RWPE1 (cell line): Measurements from ENCODE around the gene NUDT6.

Source experiments
- CTCF ChIA-PET: fragments of 350-600 bp; sonication (Branson Sonifier 250); formaldehyde crosslinking; extraction: SDS; loops from one replicate; lab custom pipeline; 2021; lab: Yijun Ruan, JAX
- POLR2A ChIA-PET: fragments of 400-600 bp; formaldehyde crosslinking; extraction: SDS; loops from one replicate; lab custom pipeline; 2020; ENCODE audit warnings: antibody characterized with exemption; ENCODE audit not compliant: low non-redundant PET; lab: Yijun Ruan, JAX
- DNase-seq: peaks from one replicate; pipeline ENCODE4 v3.0.0; 2012; ENCODE audit warnings: low spot score
- H3K27ac ChIP-seq: fragments of 450-650 bp; 2 replicates; pipeline ENCODE4 v1.5.1; 2017
- TF ChIP-seq, protein P1 (sequence below): fragments of 450-650 bp; conservative IDR thresholded peaks from 2 replicates; pipeline ENCODE4 v1.5.1; 2017; ENCODE audit warnings: low read depth, mild to moderate bottlenecking

Gene NUDT6

DNA sequence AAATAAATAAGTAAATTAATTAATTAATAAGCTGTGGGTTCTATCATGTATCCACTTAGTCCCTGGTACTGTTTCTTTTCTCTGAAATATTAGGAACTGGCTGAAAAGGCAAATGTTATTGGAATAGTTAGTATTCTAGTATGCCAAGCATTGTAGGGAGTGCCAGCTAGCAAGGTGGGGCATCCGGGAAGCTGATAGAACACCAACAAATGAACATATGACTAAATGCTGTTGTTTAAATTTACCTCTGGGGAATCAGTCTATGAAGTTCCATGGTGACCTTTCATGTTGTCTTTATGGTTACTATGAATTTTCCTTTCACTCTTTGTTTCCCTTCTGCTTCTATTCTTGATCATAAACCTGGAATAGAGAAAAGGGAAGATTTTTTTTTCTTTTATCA is 32.7 kb downstream of the NUDT6 start:
- ChIA-PET CTCF (interaction anchor here (0.7 to 0.8 kb wide), 2 partner anchors 15 to 28 kb away, joined by 3 to 6 read pairs; no protein-coding TSS in a partner anchor), POLR2A (no interaction called here)
- no peak overlapping the region for H3K27ac ChIP-seq
- DNase-seq = peak; percentile 29
- TF ChIP-seq, protein P1, sequence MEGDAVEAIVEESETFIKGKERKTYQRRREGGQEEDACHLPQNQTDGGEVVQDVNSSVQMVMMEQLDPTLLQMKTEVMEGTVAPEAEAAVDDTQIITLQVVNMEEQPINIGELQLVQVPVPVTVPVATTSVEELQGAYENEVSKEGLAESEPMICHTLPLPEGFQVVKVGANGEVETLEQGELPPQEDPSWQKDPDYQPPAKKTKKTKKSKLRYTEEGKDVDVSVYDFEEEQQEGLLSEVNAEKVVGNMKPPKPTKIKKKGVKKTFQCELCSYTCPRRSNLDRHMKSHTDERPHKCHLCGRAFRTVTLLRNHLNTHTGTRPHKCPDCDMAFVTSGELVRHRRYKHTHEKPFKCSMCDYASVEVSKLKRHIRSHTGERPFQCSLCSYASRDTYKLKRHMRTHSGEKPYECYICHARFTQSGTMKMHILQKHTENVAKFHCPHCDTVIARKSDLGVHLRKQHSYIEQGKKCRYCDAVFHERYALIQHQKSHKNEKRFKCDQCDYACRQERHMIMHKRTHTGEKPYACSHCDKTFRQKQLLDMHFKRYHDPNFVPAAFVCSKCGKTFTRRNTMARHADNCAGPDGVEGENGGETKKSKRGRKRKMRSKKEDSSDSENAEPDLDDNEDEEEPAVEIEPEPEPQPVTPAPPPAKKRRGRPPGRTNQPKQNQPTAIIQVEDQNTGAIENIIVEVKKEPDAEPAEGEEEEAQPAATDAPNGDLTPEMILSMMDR = no peak

DNA sequence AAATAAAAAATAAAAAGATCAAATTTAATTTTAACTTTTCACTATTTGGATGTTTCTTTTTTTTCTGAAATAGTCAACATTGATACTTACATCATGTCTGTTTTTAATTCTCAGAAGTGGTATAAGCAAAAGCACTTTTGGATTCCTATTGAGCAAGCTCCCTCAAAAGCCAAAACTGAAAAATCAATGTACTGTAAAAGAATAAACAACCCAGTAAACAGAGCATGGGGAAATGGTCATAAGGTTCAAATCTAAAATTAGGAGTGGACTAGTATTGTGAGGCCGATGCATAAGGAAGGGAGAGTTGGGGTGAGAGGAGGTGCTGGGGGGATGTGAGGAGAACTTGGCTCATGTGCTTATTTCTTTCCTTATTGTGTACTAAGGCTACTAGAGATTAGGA is 37.9 kb downstream of the NUDT6 start:
- H3K27ac ChIP-seq = no peak overlapping the region
- TF ChIP-seq, protein P1 = no peak
- CTCF ChIA-PET = interaction anchor here (0.9 kb wide), 1 partner anchor 777 kb away, joined by 3 read pairs; no protein-coding TSS in a partner anchor
- POLR2A ChIA-PET = no interaction called here
- DNase-seq = no peak

DNA sequence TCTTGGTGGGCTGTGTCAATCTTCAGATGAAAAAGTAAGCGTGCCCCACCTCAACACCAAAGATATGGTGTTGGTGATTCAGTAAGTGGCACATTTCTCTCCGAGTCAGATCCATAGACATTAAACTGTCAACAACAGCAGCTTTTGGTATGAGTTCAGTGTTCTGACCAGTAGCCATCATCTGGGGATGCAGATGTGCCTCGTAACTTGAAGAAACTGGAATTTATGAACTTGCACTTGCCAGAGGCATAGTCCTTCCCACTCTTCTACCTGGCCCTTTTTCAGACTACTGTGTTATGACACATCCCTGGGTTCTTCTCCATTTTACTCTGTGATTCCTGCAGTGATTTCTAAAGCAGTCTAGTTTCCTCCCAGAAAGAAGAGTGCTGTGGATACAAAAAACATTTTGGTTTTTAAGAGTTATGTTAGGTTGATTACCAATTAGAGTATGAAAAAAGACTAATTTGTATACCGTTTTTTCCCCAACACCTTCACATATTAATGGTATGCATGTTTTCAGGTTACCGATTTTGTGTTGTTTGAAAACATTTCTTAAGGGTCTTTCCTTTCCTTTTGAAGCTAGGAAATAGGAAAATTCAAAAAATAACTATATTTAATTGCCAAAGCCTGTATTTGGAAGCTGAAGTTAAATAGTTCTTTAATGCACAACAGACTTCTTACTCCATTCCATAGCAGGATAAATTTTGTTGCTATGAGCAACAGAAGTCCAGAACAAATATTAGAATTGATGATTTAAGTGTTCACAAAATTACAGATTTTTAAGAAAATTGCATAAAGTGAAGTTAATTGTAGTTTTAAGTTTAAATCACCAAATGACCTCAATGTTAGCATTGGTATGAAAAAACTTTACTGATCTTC is 39.3 kb downstream of the NUDT6 start:
- CTCF ChIA-PET = no interaction called here
- DNase-seq = no peak
- H3K27ac ChIP-seq = no peak overlapping the region
- POLR2A ChIA-PET = no interaction called here
- TF ChIP-seq, protein P1 = no peak

DNA sequence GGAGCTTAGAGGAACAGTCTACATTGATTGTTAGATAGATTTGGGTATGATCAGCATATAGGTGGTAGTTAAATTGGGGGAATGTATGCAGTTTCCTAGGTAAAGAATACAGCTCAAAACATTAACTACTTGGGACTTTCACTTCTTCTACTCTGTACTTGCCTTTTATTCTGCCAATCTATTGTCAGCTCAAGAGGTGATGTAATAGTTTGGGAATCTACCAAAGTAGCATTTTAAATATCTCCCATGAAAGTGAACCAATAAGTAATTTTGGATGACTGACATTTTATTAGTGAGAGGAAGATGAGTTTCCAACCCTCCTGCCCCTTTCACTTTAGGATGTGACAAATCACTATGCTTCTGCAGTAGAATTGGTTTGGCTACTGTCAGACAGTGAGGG is 43.4 kb downstream of the NUDT6 start:
- H3K27ac ChIP-seq = no peak overlapping the region
- TF ChIP-seq, protein P1 = no peak
- CTCF ChIA-PET = no interaction called here
- POLR2A ChIA-PET = no interaction called here
- no peak for DNase-seq

DNA sequence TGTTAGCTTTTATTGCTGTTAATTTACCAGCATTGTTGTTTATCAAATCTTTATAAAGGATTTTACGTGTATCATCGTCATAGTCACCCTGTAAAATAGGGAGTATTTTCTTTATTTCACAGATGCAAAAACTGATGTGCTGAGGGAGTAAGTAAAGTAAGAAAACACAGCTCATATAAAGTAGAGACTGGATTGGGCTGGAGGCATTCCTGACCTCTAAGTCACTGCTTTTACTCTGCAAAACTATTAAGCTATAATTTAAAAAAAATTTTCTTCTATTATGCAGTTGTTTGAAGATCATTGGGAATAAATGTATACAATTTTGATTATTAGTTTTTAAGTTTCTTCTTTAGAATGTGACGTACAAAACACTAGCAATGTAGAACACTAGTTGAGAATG is 45.9 kb downstream of the NUDT6 start:
- DNase-seq = no peak
- CTCF ChIA-PET = interaction anchor here (1.2 to 1.6 kb wide), 2 partner anchors 14 to 38 kb away, joined by 3 to 4 read pairs; no protein-coding TSS in a partner anchor
- POLR2A ChIA-PET = no interaction called here
- H3K27ac ChIP-seq = no peak overlapping the region
- TF ChIP-seq, protein P1 = no peak

DNA sequence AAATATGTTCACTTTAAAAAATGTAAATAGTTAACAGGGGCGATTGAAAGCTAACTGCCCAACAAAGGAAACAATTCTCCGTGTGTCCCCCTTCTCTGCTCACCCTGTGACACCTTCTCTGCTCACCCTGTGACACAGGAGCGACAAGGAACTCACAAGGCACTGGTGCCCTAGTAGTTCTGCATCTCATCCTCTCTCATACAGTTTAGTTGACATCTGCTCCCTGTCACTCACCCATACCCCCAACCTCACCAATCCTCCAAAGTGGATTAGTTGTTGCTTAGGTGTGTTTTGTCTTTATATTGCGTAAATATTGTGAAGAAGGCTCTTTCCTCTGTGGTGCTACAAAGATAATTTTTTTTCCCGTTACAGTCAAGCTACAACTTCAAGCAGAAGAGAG is 46.4 kb downstream of the NUDT6 start:
- POLR2A ChIA-PET = no interaction called here
- DNase-seq = no peak
- 0 out of 2 replicates have a peak overlapping the region, but pooled peaks have one; percentile 33 for H3K27ac ChIP-seq
- TF ChIP-seq, protein P1 = no peak
- CTCF ChIA-PET = interaction anchor here (1.6 kb wide), 1 partner anchor 13 kb away, joined by 4 read pairs; no protein-coding TSS in a partner anchor
